IPS DF 4.7 (cell line): ENCODE measurements around the gene CRELD2.
"Not testable (repeated sequence)": the region's sequence is repeated elsewhere in the genome, so short reads cannot be mapped to it uniquely, and the experiment has no call there.

Source experiments
- DNase-seq: peaks from one replicate; pipeline ENCODE4 v3.0.0-alpha.2; 2013; ENCODE audit warnings: low spot score; ENCODE audit errors: extremely low read depth

CRELD2 gene

GRCh38 chr22:49945042-49945794 lies 26.8 kb downstream of the CRELD2 start:
- DNase-seq = not testable (repeated sequence)

- no peak for DNase-seq
These were observed 28.3 kb downstream of the CRELD2 start for GRCh38 chr22:49946612-49947295.

- no peak for DNase-seq
These were observed 28.8 kb downstream of the CRELD2 start for GRCh38 chr22:49947296-49947622.

- DNase-seq = no peak
These were observed 29.9 kb downstream of the CRELD2 start for GRCh38 chr22:49948116-49948957.

- DNase-seq = no peak
These were observed 30.8 kb downstream of the CRELD2 start for GRCh38 chr22:49948958-49949913.

- DNase-seq = no peak
These were observed 31.5 kb downstream of the CRELD2 start for GRCh38 chr22:49949914-49950292.

- DNase-seq = no peak
These were observed 32.1 kb downstream of the CRELD2 start for GRCh38 chr22:49950396-49950994.

GRCh38 chr22:49951000-49951677 lies 32.7 kb downstream of the CRELD2 start:
- DNase-seq = no peak

GRCh38 chr22:49951678-49951985 lies 33.2 kb downstream of the CRELD2 start:
- DNase-seq = no peak

GRCh38 chr22:49951986-49952896 lies 33.8 kb downstream of the CRELD2 start:
- DNase-seq = no peak

GRCh38 chr22:49953027-49953679 lies 34.7 kb downstream of the CRELD2 start:
- DNase-seq = no peak

- DNase-seq = no peak
These were observed 35.4 kb downstream of the CRELD2 start for GRCh38 chr22:49953680-49954344.

GRCh38 chr22:49954354-49954753 lies 35.9 kb downstream of the CRELD2 start:
- no peak for DNase-seq

- DNase-seq = no peak
These were observed 36.7 kb downstream of the CRELD2 start for GRCh38 chr22:49954991-49955580.

GRCh38 chr22:49955581-49956417 lies 37.4 kb downstream of the CRELD2 start:
- DNase-seq = no peak

GRCh38 chr22:49956418-49956770 lies 38.0 kb downstream of the CRELD2 start:
- DNase-seq = no peak
